ENCODE data around the gene BTD. TPM values are rescaled to one million over a fixed set of nuclear protein-coding genes. Genes with fewer than 3 reads are reported as not detected.

BTD gene
- total RNA-seq, 1 donor from 2014 or later: 11.7 TPM

DNA sequence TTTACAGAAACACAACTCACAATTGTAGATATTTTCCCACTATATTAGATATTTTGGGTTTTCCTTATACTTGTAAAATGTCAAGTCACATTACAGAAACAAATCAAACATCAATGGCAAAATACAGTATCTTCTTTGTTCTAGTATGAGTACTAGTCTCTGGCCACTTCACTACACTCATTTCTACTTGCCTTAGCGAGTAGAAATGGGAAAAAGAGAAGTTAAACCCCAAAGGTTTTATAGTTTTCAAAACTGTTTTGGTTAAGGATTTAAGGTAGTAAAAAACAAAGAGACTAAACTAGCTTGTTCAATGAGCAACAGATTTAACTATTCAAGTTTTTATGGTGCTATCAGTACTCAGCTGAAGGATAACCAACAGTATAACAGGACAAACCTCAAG is 81.7 kb downstream of the BTD start:
- Histone ChIP-seq H4K20me1 (ENCODE audit: low read depth) (no peaks in the 10 kb centered on the region), H2AFZ (replicated peaks) (no peak overlapping the region), H3K36me3 (peaks cover 8% of the 10 kb centered on the region), H3K4me2 (no peak overlapping the region), H3K27ac (no peak overlapping the region), H3K4me3 (no peak overlapping the region), H3K4me1 (no peaks in the 10 kb centered on the region), H3K27me3 (no peaks in the 10 kb centered on the region), H3K9ac (no peak overlapping the region), H3F3A (ENCODE audit: low read depth) (no peaks in the 10 kb centered on the region), H3K9me3 (ENCODE audit: low read depth) (no peaks in the 10 kb centered on the region), H3K79me2 (ENCODE audit: low read depth) (no peaks in the 10 kb centered on the region)
- Mint-ChIP-seq H3K27me3 (ENCODE audit: insufficient read depth, low read depth) (no peaks in the 10 kb centered on the region), H3K9me3 (no peaks in the 10 kb centered on the region), H3K36me3 (peaks cover 14% of the 10 kb centered on the region), H3K4me3 (no peak overlapping the region), H3K4me1 (no peaks in the 10 kb centered on the region), H3K27ac (no peak overlapping the region)
- TF ChIP-seq EZH2phosphoT487 (IDR thresholded peaks at IDR 0.05) (no peak), EZH2 (IDR thresholded peaks at IDR 0.05) (no peak), CTCF (IDR thresholded peaks at IDR 0.05) (no peak)
- no peak for DNase-seq (ENCODE audit: low spot score)

- Histone ChIP-seq H3K27me3 (no peaks in the 10 kb centered on the region), H3F3A (ENCODE audit: low read depth) (no peaks in the 10 kb centered on the region), H3K36me3 (peaks cover 12% of the 10 kb centered on the region), H3K27ac (no peak overlapping the region), H2AFZ (replicated peaks) (no peak overlapping the region), H4K20me1 (ENCODE audit: low read depth) (no peaks in the 10 kb centered on the region), H3K4me2 (no peak overlapping the region), H3K79me2 (ENCODE audit: low read depth) (no peaks in the 10 kb centered on the region), H3K9ac (no peak overlapping the region), H3K4me1 (no peaks in the 10 kb centered on the region), H3K4me3 (no peak overlapping the region), H3K9me3 (ENCODE audit: low read depth) (no peaks in the 10 kb centered on the region)
- Mint-ChIP-seq H3K27ac (no peak overlapping the region), H3K4me1 (no peaks in the 10 kb centered on the region), H3K36me3 (peaks cover 16% of the 10 kb centered on the region), H3K4me3 (no peak overlapping the region), H3K9me3 (no peaks in the 10 kb centered on the region), H3K27me3 (ENCODE audit: insufficient read depth, low read depth) (no peaks in the 10 kb centered on the region)
- TF ChIP-seq EZH2 (IDR thresholded peaks at IDR 0.05) (no peak), EZH2phosphoT487 (IDR thresholded peaks at IDR 0.05) (no peak), CTCF (IDR thresholded peaks at IDR 0.05) (no peak)
- no peak for DNase-seq (ENCODE audit: low spot score)
Measured at GRCh38 chr3:15685927-15686326, 84.4 kb downstream of the BTD start.

GRCh38 chr3:15690230-15690629 is 88.7 kb downstream of the BTD start:
- peaks cover 9% of the 10 kb centered on the region for H3K36me3 ChIP-seq
- peaks cover 11% of the 10 kb centered on the region for H3K36me3 Mint-ChIP-seq
- no peaks in the 10 kb centered on the region for H3K4me1 ChIP-seq
- H3K27ac ChIP-seq: no peak overlapping the region
- H3K9ac ChIP-seq: no peak overlapping the region
- no peaks in the 10 kb centered on the region for H4K20me1 ChIP-seq (ENCODE audit: low read depth)
- no peaks in the 10 kb centered on the region for H3K27me3 Mint-ChIP-seq (ENCODE audit: insufficient read depth, low read depth)
- no peaks in the 10 kb centered on the region for H3K79me2 ChIP-seq (ENCODE audit: low read depth)
- H3K9me3 ChIP-seq (ENCODE audit: low read depth): no peaks in the 10 kb centered on the region
- no peak overlapping the region for H3K4me3 Mint-ChIP-seq
- H3K9me3 Mint-ChIP-seq: no peaks in the 10 kb centered on the region
- H2AFZ ChIP-seq (replicated peaks): no peak overlapping the region
- no peak overlapping the region for H3K27ac Mint-ChIP-seq
- TF ChIP-seq CTCF (IDR thresholded peaks at IDR 0.05) (no peak), EZH2 (IDR thresholded peaks at IDR 0.05) (no peak), EZH2phosphoT487 (IDR thresholded peaks at IDR 0.05) (no peak)
- DNase-seq (ENCODE audit: low spot score): no peak
- no peaks in the 10 kb centered on the region for H3K4me1 Mint-ChIP-seq
- no peak overlapping the region for H3K4me3 ChIP-seq
- H3K27me3 ChIP-seq: no peaks in the 10 kb centered on the region
- H3K4me2 ChIP-seq: no peak overlapping the region
- no peaks in the 10 kb centered on the region for H3F3A ChIP-seq (ENCODE audit: low read depth)

All from neural progenitor cell (in vitro differentiated cells).